Ovary (tissue), 9 donors: ENCODE results near the gene PER3. TPM values are rescaled to one million over a fixed set of nuclear protein-coding genes. Genes with fewer than 3 reads are reported as not detected.

ENCODE experiments used
- DNase-seq, 5 donors: peaks; one replicate each; pipeline ENCODE4 v3.0.0-alpha.2; 2019 to 2020
- H3K27ac ChIP-seq, 2 donors: fragments of 200-600 bp; one replicate each; pipeline versions ENCODE4 v1.5.1 to v1.8.0; 2019 to 2022
- H3K27me3 ChIP-seq: fragments of 200-600 bp; one replicate; pipeline ENCODE4 v1.8.0; 2022
- H3K36me3 ChIP-seq: fragments of 200-600 bp; sonication (generic); one replicate; pipeline ENCODE4 v1.5.1; 2019
- H3K4me1 ChIP-seq: one replicate; pipeline ENCODE4 v1.8.1; 2013; ENCODE audit warnings: mild to moderate bottlenecking, moderate library complexity; ENCODE audit not compliant: insufficient read depth
- H3K4me3 ChIP-seq: fragments of 200-600 bp; sonication (generic); one replicate; pipeline ENCODE4 v1.5.1; 2017
- H3K9me3 ChIP-seq, 2 donors: fragments of 200-600 bp in 1 of 2; sonication (generic) in 1 of 2; one replicate each; pipeline versions ENCODE4 v1.5.1 to v1.8.1; 2013 to 2019; ENCODE audit warnings: mild to moderate bottlenecking in 1 of 2, moderate library complexity in 1 of 2
- EP300 ChIP-seq: sonication (generic); formaldehyde crosslinking; IDR thresholded peaks from one replicate; pipeline ENCODE4 v1.6.1; 2017; ENCODE audit warnings: antibody characterized with exemption
- POLR2A ChIP-seq: fragments of 450-650 bp; IDR thresholded peaks from one replicate; pipeline ENCODE4 v1.6.1; 2017; ENCODE audit warnings: antibody characterized with exemption, mild to moderate bottlenecking, moderate library complexity
- WGBS, 3 donors: extraction: QIAGEN DNeasy Blood & Tissue Kit in 1 of 3; methylation state at CpG; one replicate each; pipeline versions ENCODE4 v1.1.5 to v1.1.7; 2013 to 2017; 5-methylcytosine and 5-hydroxymethylcytosine counted together
- intact Hi-C, 4 donors: fragments of 100-400 bp; cut with DNase I; formaldehyde crosslinking; loops; one replicate each; pipeline versions ENCODE4 v1.11.0 to v1.15.1; 2022 to 2023
- polyA plus RNA-seq, 2 donors: library from polyadenylated mRNA; stranded (reverse); fragments of 200-250 nt in 1 of 2; fragments of 350-450 nt in 1 of 2; fragmentation: Illumina TruSeq in 1 of 2; extraction: RNeasy Lipid Tissue Mini Kit (QIAGEN cat#74804) in 1 of 2; gene quantifications; one replicate each; pipeline ENCODE4 v1.2.3, GENCODE V29; 2013 to 2014
- total RNA-seq, 7 donors: library from RNA; depleted of rRNA in 2 of 7; stranded (reverse); fragments of >200 nt in 2 of 7; fragmentation: NEBNext Ultra II Directional in 3 of 7; extraction: Animal tissue kit (Norgen Biotek cat#: 25700) in 3 of 7; gene quantifications; one replicate each; pipeline versions ENCODE4 v1.1.0 to v1.2.4, GENCODE V29; 2016 to 2023
- TF ChIP-seq, protein P1 (sequence below), 3 donors: fragments of 450-650 bp in 2 of 3; fragments of 200-600 bp in 1 of 3; IDR thresholded peaks; one replicate each; pipeline versions ENCODE4 v1.5.1 to v1.8.0; 2016 to 2022; ENCODE audit warnings: antibody characterized with exemption in 3 of 3, mild to moderate bottlenecking in 1 of 3
- donor health status: DM: no; HTN: no; CAD: no; lungs with moderate emphysema.
- donor health status: DM: no; HTN: no; CAD: no.
- donor health status: Bipolar disorder and iron deficiency.
- donor health status: DM: yes; HTN: yes; CAD: no.
- donor health status: DM: no; HTN: no; CAD: no.
- donor health status: DM: yes; HTN: yes; CAD: no.

Gene PER3
- total and polyA plus RNA-seq, 9 donors: 11.9 to 49.8 (median 25.3) TPM

DNA sequence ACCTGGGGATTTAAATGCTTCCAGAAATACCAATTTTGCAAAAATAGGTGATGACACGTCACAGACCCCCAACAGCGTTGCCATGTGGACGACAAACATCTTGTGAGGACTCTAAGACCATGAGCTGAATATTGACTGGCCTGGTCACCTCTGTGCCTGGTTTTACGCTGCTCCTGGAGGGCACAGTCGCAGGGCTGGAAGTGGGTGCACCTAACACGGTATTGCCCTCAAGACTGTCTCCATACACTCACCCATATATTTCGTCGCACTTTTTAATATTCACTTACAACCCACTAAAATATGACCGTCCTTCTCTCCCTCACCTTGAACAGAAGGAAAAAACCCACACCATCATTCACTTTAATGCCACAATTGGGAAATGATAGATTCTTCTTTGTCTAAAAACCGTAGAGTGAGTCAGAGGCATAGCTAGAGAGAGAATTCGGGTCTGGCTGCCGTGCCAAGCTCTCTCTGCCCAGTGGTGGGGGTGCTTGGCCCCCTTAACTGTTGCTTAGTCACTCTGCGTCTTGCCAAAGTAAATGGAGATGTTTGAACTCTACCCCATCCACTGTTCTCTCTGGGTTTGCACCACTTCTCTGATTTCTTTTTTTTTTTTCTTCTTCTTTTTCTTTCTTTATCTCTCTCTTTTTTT, 109.6 kb downstream of the PER3 start:
- no peak overlapping the region for H3K4me3 ChIP-seq
- no peak for DNase-seq
- 81 to 85% (median 82%) methylated on average over 13 of the region's 13 CpGs for WGBS, 3 donors
- TF ChIP-seq POLR2A (no peak), EP300 (no peak)
- TF ChIP-seq, protein P1, sequence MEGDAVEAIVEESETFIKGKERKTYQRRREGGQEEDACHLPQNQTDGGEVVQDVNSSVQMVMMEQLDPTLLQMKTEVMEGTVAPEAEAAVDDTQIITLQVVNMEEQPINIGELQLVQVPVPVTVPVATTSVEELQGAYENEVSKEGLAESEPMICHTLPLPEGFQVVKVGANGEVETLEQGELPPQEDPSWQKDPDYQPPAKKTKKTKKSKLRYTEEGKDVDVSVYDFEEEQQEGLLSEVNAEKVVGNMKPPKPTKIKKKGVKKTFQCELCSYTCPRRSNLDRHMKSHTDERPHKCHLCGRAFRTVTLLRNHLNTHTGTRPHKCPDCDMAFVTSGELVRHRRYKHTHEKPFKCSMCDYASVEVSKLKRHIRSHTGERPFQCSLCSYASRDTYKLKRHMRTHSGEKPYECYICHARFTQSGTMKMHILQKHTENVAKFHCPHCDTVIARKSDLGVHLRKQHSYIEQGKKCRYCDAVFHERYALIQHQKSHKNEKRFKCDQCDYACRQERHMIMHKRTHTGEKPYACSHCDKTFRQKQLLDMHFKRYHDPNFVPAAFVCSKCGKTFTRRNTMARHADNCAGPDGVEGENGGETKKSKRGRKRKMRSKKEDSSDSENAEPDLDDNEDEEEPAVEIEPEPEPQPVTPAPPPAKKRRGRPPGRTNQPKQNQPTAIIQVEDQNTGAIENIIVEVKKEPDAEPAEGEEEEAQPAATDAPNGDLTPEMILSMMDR (IDR thresholded peaks at IDR 0.05): no peak
- intact Hi-C loops: no loop called here
- no peak overlapping the region for H3K27ac ChIP-seq
- no peaks in the 10 kb centered on the region for H3K36me3 ChIP-seq
- no peaks in the 10 kb centered on the region for H3K9me3 ChIP-seq
- no peaks in the 10 kb centered on the region for H3K4me1 ChIP-seq
- no peaks in the 10 kb centered on the region for H3K27me3 ChIP-seq

Other genes starting within 250 kb of the PER3 start
- gene VAMP3, start 13.0 kb upstream of the PER3 start, total RNA-seq: 100 to 1,000 TPM in 1 of 7 donors, 10 to 100 TPM in 6; 50.4 to 104 (median 93.5) TPM
- gene VAMP3, start 13.0 kb upstream of the PER3 start, polyA plus RNA-seq: 100 to 1,000 TPM in 1 of 2 donors, 10 to 100 TPM in 1; 60.5 to 220 TPM
- gene UTS2, start 68.8 kb downstream of the PER3 start, total RNA-seq: not detected
- under 1 TPM; 0.04 to 0.55 TPM for gene UTS2, start 68.8 kb downstream of the PER3 start, polyA plus RNA-seq
- under 1 TPM in 1 of 7 donors, not detected in 6; 0.08 TPM for gene TNFRSF9, start 156.5 kb downstream of the PER3 start, total RNA-seq
- gene TNFRSF9, start 156.5 kb downstream of the PER3 start, polyA plus RNA-seq: under 1 TPM; 0.05 to 0.10 TPM
- 100 to 1,000 TPM; 159 to 266 (median 248) TPM for gene PARK7, start 177.4 kb downstream of the PER3 start, total RNA-seq
- gene PARK7, start 177.4 kb downstream of the PER3 start, polyA plus RNA-seq: 100 to 1,000 TPM; 241 to 438 TPM
- gene ERRFI1, start 242.0 kb downstream of the PER3 start, total RNA-seq: 100 to 1,000 TPM in 5 of 7 donors, 10 to 100 TPM in 2; 61.3 to 256 (median 110) TPM
- 10 to 100 TPM; 72.2 to 94.1 TPM for gene ERRFI1, start 242.0 kb downstream of the PER3 start, polyA plus RNA-seq